SKM-1 treated with dmso at 0.1 percent for 144 hours (cell line): Measurements from ENCODE around the gene PRKCA.
"Not testable (repeated sequence)": the region's sequence is repeated elsewhere in the genome, so short reads cannot be mapped to it uniquely, and the experiment has no call there.

ENCODE experiments used
- DNase-seq: peaks from one replicate; lab custom pipeline; 2025; ENCODE audit not compliant: unreplicated experiment; lab: John Stamatoyannopoulos, UW

Gene PRKCA

GRCh38 chr17:66717641-66718058 is 415.2 kb downstream of the PRKCA start:
- no peak for DNase-seq

GRCh38 chr17:66720027-66720426 is 417.6 kb downstream of the PRKCA start:
- DNase-seq: no peak

- no peak for DNase-seq
Observed at GRCh38 chr17:66720567-66720966, 418.2 kb downstream of the PRKCA start.

GRCh38 chr17:66722341-66722740 is 419.9 kb downstream of the PRKCA start:
- no peak for DNase-seq

- DNase-seq: no peak
Observed at GRCh38 chr17:66724581-66725341, 422.3 kb downstream of the PRKCA start.

GRCh38 chr17:66725438-66725837 is 423.0 kb downstream of the PRKCA start:
- DNase-seq: not testable (repeated sequence)

GRCh38 chr17:66725956-66726355 is 423.5 kb downstream of the PRKCA start:
- DNase-seq: no peak

GRCh38 chr17:66726371-66726770 is 424.0 kb downstream of the PRKCA start:
- DNase-seq: no peak

GRCh38 chr17:66726846-66727245 is 424.4 kb downstream of the PRKCA start:
- no peak for DNase-seq

- DNase-seq: no peak
Observed at GRCh38 chr17:66727634-66728570, 425.5 kb downstream of the PRKCA start.

- DNase-seq: no peak
Observed at GRCh38 chr17:66730461-66730923, 428.1 kb downstream of the PRKCA start.

- DNase-seq: no peak
Observed at GRCh38 chr17:66733759-66734158, 431.3 kb downstream of the PRKCA start.

GRCh38 chr17:66734186-66734943 is 432.0 kb downstream of the PRKCA start:
- no peak for DNase-seq

- DNase-seq: no peak
Observed at GRCh38 chr17:66737524-66737923, 435.1 kb downstream of the PRKCA start.

GRCh38 chr17:66738301-66738700 is 435.9 kb downstream of the PRKCA start:
- DNase-seq: no peak

- no peak for DNase-seq
Observed at GRCh38 chr17:66739553-66739952, 437.1 kb downstream of the PRKCA start.

GRCh38 chr17:66740226-66740625 is 437.8 kb downstream of the PRKCA start:
- no peak for DNase-seq

- no peak for DNase-seq
Observed at GRCh38 chr17:66743511-66743910, 441.1 kb downstream of the PRKCA start.

GRCh38 chr17:66746736-66747135 is 444.3 kb downstream of the PRKCA start:
- no peak for DNase-seq

GRCh38 chr17:66747578-66748275 is 445.3 kb downstream of the PRKCA start:
- no peak for DNase-seq

GRCh38 chr17:66748578-66748977 is 446.2 kb downstream of the PRKCA start:
- no peak for DNase-seq
